K562 (cell line): ENCODE data around the gene OR10H5. TPM values are rescaled to one million over a fixed set of nuclear protein-coding genes. Genes with fewer than 3 reads are reported as not detected.

Experiments
- ATAC-seq: fragments of 200-7000 bp; cut with Tn5 transposase; 3 replicates; pipeline ENCODE4 v1.9.1; 2020; ENCODE audit warnings: moderate library complexity
- BruUV-seq: library from RNA; stranded (reverse); fragments of 400-500 nt; replicated peaks from 2 replicates; lab custom pipeline; 2021; lab: Mats Ljungman, UMichigan
- CTCF ChIA-PET: fragments of 300-600 bp; formaldehyde crosslinking; extraction: SDS; loops from one replicate; lab custom pipeline; 2021; ENCODE audit warnings: low intra/inter-chr PET ratio; lab: Yijun Ruan, JAX
- POLR2A ChIA-PET: fragments of 300-600, 350-650 bp; sonication (Branson Sonifier 250); formaldehyde crosslinking; extraction: SDS; loops from one replicate; lab custom pipeline; 2021; ENCODE audit warnings: antibody characterized with exemption, inconsistent platforms; lab: Yijun Ruan, JAX
- DNase-seq, 4 experiments: peaks; one replicate each; pipeline versions ENCODE4 v3.0.0 to v3.0.0-alpha.2; 2011 to 2018; ENCODE audit warnings: low spot score in 3 of 4, mixed read lengths in 3 of 4; ENCODE audit errors: extremely low read depth in 1 of 4
- FAIRE-seq: peaks from 2 replicates; lab custom pipeline; 2011; peaks lifted over from hg19 to GRCh38; lab: Jason Lieb, UNC
- H2AFZ ChIP-seq: 2 replicates; pipeline ENCODE4 v1.6.0; 2011; ENCODE audit warnings: low read depth, low read length, control low read depth, inconsistent platforms
- H3K27ac ChIP-seq: fragments of 200-600 bp; 3 replicates; pipeline ENCODE4 v1.8.0; 2011; ENCODE audit warnings: low read depth, mild to moderate bottlenecking, control low read depth, inconsistent platforms, low read length, moderate library complexity, mixed read lengths; ENCODE audit errors: extremely low read depth
- H3K27me3 ChIP-seq, 2 experiments: fragments of 300-600 bp in 1 of 2; 2 replicates in 1 of 2; 3 replicates in 1 of 2; pipeline versions ENCODE4 v1.6.0 to v1.8.0; 2011; ENCODE audit warnings: inconsistent platforms in 2 of 2, low read length in 2 of 2, mild to moderate bottlenecking in 1 of 2, mixed read lengths in 1 of 2, moderate library complexity in 1 of 2; ENCODE audit not compliant: control insufficient read depth in 2 of 2, insufficient read depth in 2 of 2
- H3K36me3 ChIP-seq: fragments of 300-600 bp; 3 replicates; pipeline ENCODE4 v1.8.0; 2011; ENCODE audit warnings: mild to moderate bottlenecking, low read length, inconsistent platforms; ENCODE audit not compliant: control insufficient read depth, insufficient read depth
- H3K4me1 ChIP-seq, 2 experiments: fragments of 200-600 bp in 1 of 2; replicated peaks in 1 of 2; 2 replicates in 1 of 2; 3 replicates in 1 of 2; pipeline versions ENCODE4 v1.5.1 to v1.8.0; 2011; ENCODE audit warnings: inconsistent platforms in 2 of 2, low read length in 2 of 2, mild to moderate bottlenecking in 1 of 2, mixed read lengths in 1 of 2, moderate library complexity in 1 of 2; ENCODE audit not compliant: control insufficient read depth in 2 of 2, insufficient read depth in 2 of 2
- H3K4me2 ChIP-seq: 2 replicates; pipeline ENCODE4 v1.6.1; 2011; ENCODE audit warnings: low read length, control low read depth, inconsistent platforms, mixed read lengths; ENCODE audit not compliant: insufficient read depth
- H3K4me3 ChIP-seq: fragments of 200-600 bp; sonication (generic), shearing (Covaris generic); 2 replicates; pipeline ENCODE4 v1.5.1; 2016; ENCODE audit warnings: control low read depth, inconsistent platforms
- H3K79me2 ChIP-seq: fragments of 200-600 bp; 3 replicates; pipeline ENCODE4 v1.8.0; 2011; ENCODE audit warnings: low read length, inconsistent platforms; ENCODE audit not compliant: control insufficient read depth, insufficient read depth
- H3K9ac ChIP-seq, 2 experiments: 2 replicates each; pipeline versions ENCODE4 v1.6.0 to v1.6.1; 2011; ENCODE audit warnings: low read depth in 2 of 2, low read length in 2 of 2, control low read depth in 1 of 2, inconsistent platforms in 1 of 2, mild to moderate bottlenecking in 1 of 2, mixed read lengths in 1 of 2; ENCODE audit not compliant: insufficient read depth in 1 of 2
- H3K9me1 ChIP-seq: one replicate; pipeline ENCODE4 v1.6.0; 2011; ENCODE audit warnings: inconsistent platforms, mild to moderate bottlenecking, low read length, moderate library complexity; ENCODE audit not compliant: control insufficient read depth, insufficient read depth
- H3K9me3 ChIP-seq: replicated peaks from 2 replicates; pipeline ENCODE4 v1.5.1; 2011; ENCODE audit warnings: low read depth, low read length, inconsistent platforms; ENCODE audit not compliant: control insufficient read depth, insufficient read depth
- H4K20me1 ChIP-seq: replicated peaks from 2 replicates; pipeline ENCODE4 v1.6.1; 2011; ENCODE audit warnings: low read length, inconsistent platforms, mixed read lengths; ENCODE audit not compliant: control insufficient read depth, insufficient read depth
- CBFA2T2 ChIP-seq: fragments of 450-650 bp; conservative IDR thresholded peaks from 2 replicates; pipeline ENCODE4 v1.6.1; 2017; ENCODE audit warnings: mild to moderate bottlenecking
- DDX20 ChIP-seq: fragments of 450-650 bp; IDR thresholded peaks from 2 replicates; pipeline ENCODE4 v1.6.1; 2016; ENCODE audit warnings: missing genetic modification characterization, low read depth, mild to moderate bottlenecking, missing compliant biosample characterization, moderate library complexity
- E4F1 ChIP-seq: fragments of 250-450 bp; sonication (Bioruptor Pico); IDR thresholded peaks from 2 replicates; pipeline ENCODE4 v1.5.0; 2021; ENCODE audit warnings: mild to moderate bottlenecking, borderline replicate concordance
- KAT7 ChIP-seq: sonication (generic); formaldehyde crosslinking; IDR thresholded peaks from 2 replicates; pipeline ENCODE4 v1.8.0; 2022; ENCODE audit warnings: missing genetic modification reagents, mild to moderate bottlenecking, borderline replicate concordance
- RBM22 ChIP-seq: fragments of 200-400 bp; formaldehyde crosslinking; IDR thresholded peaks from 2 replicates; pipeline ENCODE4 v1.6.1; 2018; ENCODE audit warnings: low read length, low read depth; ENCODE audit not compliant: poor library complexity, severe bottlenecking
- SPI1 ChIP-seq: IDR thresholded peaks from 2 replicates; pipeline ENCODE4 v1.6.1; 2011; ENCODE audit warnings: low read depth, low read length, control low read depth, borderline replicate concordance
- ZNF707 ChIP-seq: fragments of 250-450 bp; sonication (Bioruptor Pico); conservative IDR thresholded peaks from 2 replicates; pipeline ENCODE4 v1.8.0; 2022; ENCODE audit warnings: inconsistent platforms, mild to moderate bottlenecking, moderate library complexity
- ZNF766 ChIP-seq: fragments of 200-800 bp; sonication (Bioruptor generic); conservative IDR thresholded peaks from 2 replicates; pipeline ENCODE4 v1.6.1; 2016; ENCODE audit warnings: missing genetic modification characterization, missing compliant biosample characterization
- WGBS: fragments of 100-300 bp; shearing (Covaris generic); methylation state at CpG from one replicate; pipeline ENCODE4 v1.1.6; 2016; ENCODE audit warnings: low coverage, mixed read lengths; ENCODE audit not compliant: insufficient coverage; ENCODE audit errors: missing lambda C conversion rate; 5-methylcytosine and 5-hydroxymethylcytosine counted together
- in situ Hi-C: fragments of 300-500 bp; cut with MboI; formaldehyde crosslinking; loops from 4 replicates; pipeline ENCODE4 v1.15.0; 2018; ENCODE audit warnings: inconsistent platforms, mixed read lengths
- intact Hi-C: fragments of 100-400 bp; cut with micrococcal nuclease; formaldehyde crosslinking; loops from 2 replicates; pipeline ENCODE4 v1.14.2; 2022
- polyA plus RNA-seq, 8 experiments: library from polyadenylated mRNA; depleted of rRNA in 4 of 8; stranded (reverse) in 5 of 8; unstranded in 3 of 8; fragments of >200 nt; fragmentation: Nextera tagmentation in 2 of 8; fragmentation: Illumina TruSeq in 1 of 8; extraction: Ambion mirVana in 2 of 8; extraction: Trizol in 1 of 8; gene quantifications; 2 replicates each; pipeline versions ENCODE4 v1.2.1 to v1.2.3, GENCODE V29; 2011 to 2014; ENCODE audit warnings: inconsistent platforms in 1 of 8, missing spikeins in 1 of 8
- total RNA-seq, 7 experiments: library from RNA; depleted of rRNA in 6 of 7; stranded (reverse); fragments of >200 nt in 6 of 7; fragmentation: Illumina TruSeq in 2 of 7; extraction: Trizol in 2 of 7; gene quantifications; 2 replicates each; pipeline versions ENCODE4 v1.2.1 to v1.2.3, GENCODE V29; 2011 to 2021; ENCODE audit warnings: low replicate concordance in 1 of 7

The OR10H5 gene
- total and polyA plus RNA-seq, 9 of the 15 experiments (the other 6 are each of a cell fraction or from before 2014, with no cell fraction given) = not detected

GRCh38 chr19:15838351-15838750 lies 50.9 kb downstream of the OR10H5 start:
- 62% methylated on average over 3 of the region's 3 CpGs for WGBS
- FAIRE-seq = no peak
- POLR2A ChIA-PET = interaction anchor here (1.3 kb wide), 1 partner anchor 14 kb away, joined by 4 read pairs; no protein-coding TSS in a partner anchor
- Histone ChIP-seq H3K9me3 (no peaks in the 10 kb centered on the region), H3K4me3 (peak overlapping the region; percentile 66), H3K79me2 (peaks cover 27% of the 10 kb centered on the region), H3K9me1 (peaks cover 3% of the 10 kb centered on the region), H3K4me2 (peak overlapping the region; percentile 75), H3K27ac (peak overlapping the region; percentile 99), H3K4me1 (peaks cover 27 to 45% of the 10 kb centered on the region in 2 experiments), H3K9ac (peak overlapping the region in 1 of 2 experiments; percentile 96; a peak in 2 of 4 replicates), H2AFZ (peak overlapping the region; percentile 41; the same call in 1 of the 2 replicates), H3K36me3 (peaks cover 29% of the 10 kb centered on the region), H4K20me1 (no peaks in the 10 kb centered on the region), H3K27me3 (no peaks in the 10 kb centered on the region)
- no peak for ATAC-seq
- DNase-seq = no peak
- CTCF ChIA-PET = no interaction called here
- TF ChIP-seq ZNF766 (CRISPR knock-in tag) (peak; percentile 60; the same call in 1 of the 2 replicates), KAT7 (CRISPR knock-in tag) (0 out of 2 replicates have a peak, but pooled peaks have one; percentile 40), SPI1 (peak; percentile 82), E4F1 (no peak), RBM22 (no peak), CBFA2T2 (no peak), ZNF707 (CRISPR knock-in tag) (no peak), DDX20 (tag) (no peak)
- intact Hi-C loops (no loop called here), in situ Hi-C loops (no loop called here)
- no TSS peak for BruUV-seq
